Measurements from ENCODE around the gene GLI2. TPM values are rescaled to one million over a fixed set of nuclear protein-coding genes. Genes with fewer than 3 reads are reported as not detected.

The GLI2 gene
- total RNA-seq, 4 donors from 2014 or later = 7.5 to 14.9 (median 8.7) TPM

DNA sequence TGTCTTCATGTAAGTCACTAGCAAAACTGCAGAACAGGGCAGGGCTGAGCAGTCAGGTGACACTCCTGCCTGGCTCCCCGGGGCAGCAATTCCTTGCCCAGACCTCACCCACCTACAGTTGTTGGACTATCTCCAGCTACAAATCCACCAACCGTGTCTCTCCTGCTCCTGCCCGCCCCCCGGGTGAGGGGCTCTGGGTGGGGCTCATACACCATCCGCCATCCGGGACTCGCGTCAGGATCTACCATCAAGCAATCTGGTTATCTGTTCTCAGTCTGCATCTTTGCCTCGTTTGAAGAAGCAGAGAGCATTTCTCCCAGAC is 13.5 kb upstream of the GLI2 start:
- no peaks in the 10 kb centered on the region for H3K4me1 ChIP-seq
- H3K9me3 ChIP-seq = peaks cover 0 to 8% (median 4%) of the 10 kb centered on the region in 4 donors
- H3K4me3 ChIP-seq = no peak overlapping the region
- no peak for DNase-seq (ENCODE audit: low spot score in 2 of 2)
- no peak overlapping the region for H3K27ac ChIP-seq
- no peaks in the 10 kb centered on the region for H3K27me3 ChIP-seq
- no peaks in the 10 kb centered on the region for H3K36me3 ChIP-seq
- 56 to 66% methylated on average over 9 of the region's 9 CpGs for WGBS, 2 donors
- TF ChIP-seq EP300 (IDR thresholded peaks at IDR 0.05) = no peak
- TF ChIP-seq POLR2A (IDR thresholded peaks at IDR 0.05) = no peak
- TF ChIP-seq, protein P1, sequence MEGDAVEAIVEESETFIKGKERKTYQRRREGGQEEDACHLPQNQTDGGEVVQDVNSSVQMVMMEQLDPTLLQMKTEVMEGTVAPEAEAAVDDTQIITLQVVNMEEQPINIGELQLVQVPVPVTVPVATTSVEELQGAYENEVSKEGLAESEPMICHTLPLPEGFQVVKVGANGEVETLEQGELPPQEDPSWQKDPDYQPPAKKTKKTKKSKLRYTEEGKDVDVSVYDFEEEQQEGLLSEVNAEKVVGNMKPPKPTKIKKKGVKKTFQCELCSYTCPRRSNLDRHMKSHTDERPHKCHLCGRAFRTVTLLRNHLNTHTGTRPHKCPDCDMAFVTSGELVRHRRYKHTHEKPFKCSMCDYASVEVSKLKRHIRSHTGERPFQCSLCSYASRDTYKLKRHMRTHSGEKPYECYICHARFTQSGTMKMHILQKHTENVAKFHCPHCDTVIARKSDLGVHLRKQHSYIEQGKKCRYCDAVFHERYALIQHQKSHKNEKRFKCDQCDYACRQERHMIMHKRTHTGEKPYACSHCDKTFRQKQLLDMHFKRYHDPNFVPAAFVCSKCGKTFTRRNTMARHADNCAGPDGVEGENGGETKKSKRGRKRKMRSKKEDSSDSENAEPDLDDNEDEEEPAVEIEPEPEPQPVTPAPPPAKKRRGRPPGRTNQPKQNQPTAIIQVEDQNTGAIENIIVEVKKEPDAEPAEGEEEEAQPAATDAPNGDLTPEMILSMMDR (IDR thresholded peaks at IDR 0.05) = no peak

- Histone ChIP-seq H3K27ac (no peak overlapping the region), H3K9me3 (peaks cover 0 to 8% (median 4%) of the 10 kb centered on the region in 4 donors), H3K4me3 (no peak overlapping the region), H3K4me1 (no peaks in the 10 kb centered on the region), H3K27me3 (no peaks in the 10 kb centered on the region), H3K36me3 (no peaks in the 10 kb centered on the region)
- DNase-seq (ENCODE audit: low spot score in 2 of 2) = no peak
- 28 to 33% methylated on average over 11 of the region's 11 CpGs for WGBS, 2 donors
- TF ChIP-seq POLR2A (IDR thresholded peaks at IDR 0.05) = no peak
- no peak for TF ChIP-seq EP300 (IDR thresholded peaks at IDR 0.05)
- TF ChIP-seq, protein P1 (IDR thresholded peaks at IDR 0.05) = no peak
Observed at GRCh38 chr2:120722568-120723421, 12.9 kb upstream of the GLI2 start.

DNA sequence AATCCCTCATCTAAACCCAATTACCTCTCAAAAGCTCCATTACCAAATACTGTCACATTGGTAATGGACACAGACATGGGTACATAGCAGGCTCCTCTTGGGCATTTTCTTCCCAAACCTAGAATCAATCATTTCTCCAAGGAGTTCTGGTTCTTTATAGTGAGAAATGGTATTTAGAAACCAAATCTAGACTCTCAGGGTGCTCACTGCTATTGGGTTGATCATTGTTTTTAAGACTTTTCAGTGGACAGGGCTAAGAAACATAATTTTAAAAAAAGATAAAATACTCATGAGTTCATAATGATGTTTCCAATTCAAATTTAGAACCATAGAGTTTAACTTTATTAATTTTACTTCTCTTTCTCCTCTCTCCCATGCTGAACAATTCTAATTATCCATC is 9.4 kb upstream of the GLI2 start:
- Histone ChIP-seq H3K27ac (no peak overlapping the region), H3K4me3 (no peak overlapping the region), H3K27me3 (no peaks in the 10 kb centered on the region), H3K9me3 (peaks cover 0 to 8% (median 4%) of the 10 kb centered on the region in 4 donors), H3K4me1 (no peaks in the 10 kb centered on the region), H3K36me3 (no peaks in the 10 kb centered on the region)
- DNase-seq (ENCODE audit: low spot score in 2 of 2) = no peak
- TF ChIP-seq, protein P1 (IDR thresholded peaks at IDR 0.05) = no peak
- TF ChIP-seq EP300 (IDR thresholded peaks at IDR 0.05) (no peak), POLR2A (IDR thresholded peaks at IDR 0.05) (no peak)

- no peaks in the 10 kb centered on the region for H3K36me3 ChIP-seq
- DNase-seq (ENCODE audit: low spot score in 2 of 2) = no peak
- peaks cover 0 to 17% of the 10 kb centered on the region in 2 donors for H3K27me3 ChIP-seq
- H3K27ac ChIP-seq = no peak overlapping the region
- no peak for TF ChIP-seq EP300 (IDR thresholded peaks at IDR 0.05)
- TF ChIP-seq, protein P1 (IDR thresholded peaks at IDR 0.05) = no peak
- no peak for TF ChIP-seq POLR2A (IDR thresholded peaks at IDR 0.05)
- WGBS, 2 donors = 39 to 46% methylated on average over 8 of the region's 8 CpGs
- peaks cover 0 to 6% (median 0%) of the 10 kb centered on the region in 4 donors for H3K4me1 ChIP-seq
- H3K9me3 ChIP-seq = peaks cover 0 to 8% (median 4%) of the 10 kb centered on the region in 4 donors
- H3K4me3 ChIP-seq = no peak overlapping the region
Observed at GRCh38 chr2:120729406-120730399, 6.0 kb upstream of the GLI2 start.
